Endometrial microvascular endothelial cells (primary cell): ENCODE results near the gene STK32C. TPM values are rescaled to one million over a fixed set of nuclear protein-coding genes. Genes with fewer than 3 reads are reported as not detected.

ENCODE experiments used
- in situ Hi-C: cut with HindIII; loops from 2 replicates; pipeline ENCODE4 v1.10.0; 2017; ENCODE audit warnings: low sequenced_read_pairs, low pct_unique_long_range_greater_than_20kb; ENCODE audit errors: inconsistent ontology term
- total RNA-seq: library from RNA; depleted of rRNA; stranded (reverse); fragments of >200 nt; gene quantifications from one replicate; pipeline ENCODE4 v1.2.3, GENCODE V29; 2015; ENCODE audit errors: inconsistent ontology term

Gene STK32C
- total RNA-seq, 1 donor from 2014 or later: 16.8 TPM

- in situ Hi-C loops: no loop called here
Observed at GRCh38 chr10:132186488-132187429, 121.0 kb downstream of the STK32C start, which contains the start of gene DPYSL4. Gene DPYSL4 (plus strand): TSS chr10:132186948. CDS start chr10:132187064, 116 bp downstream.

GRCh38 chr10:132185601-132186487 lies 121.9 kb downstream of the STK32C start:
- in situ Hi-C loops: no loop called here

DNA sequence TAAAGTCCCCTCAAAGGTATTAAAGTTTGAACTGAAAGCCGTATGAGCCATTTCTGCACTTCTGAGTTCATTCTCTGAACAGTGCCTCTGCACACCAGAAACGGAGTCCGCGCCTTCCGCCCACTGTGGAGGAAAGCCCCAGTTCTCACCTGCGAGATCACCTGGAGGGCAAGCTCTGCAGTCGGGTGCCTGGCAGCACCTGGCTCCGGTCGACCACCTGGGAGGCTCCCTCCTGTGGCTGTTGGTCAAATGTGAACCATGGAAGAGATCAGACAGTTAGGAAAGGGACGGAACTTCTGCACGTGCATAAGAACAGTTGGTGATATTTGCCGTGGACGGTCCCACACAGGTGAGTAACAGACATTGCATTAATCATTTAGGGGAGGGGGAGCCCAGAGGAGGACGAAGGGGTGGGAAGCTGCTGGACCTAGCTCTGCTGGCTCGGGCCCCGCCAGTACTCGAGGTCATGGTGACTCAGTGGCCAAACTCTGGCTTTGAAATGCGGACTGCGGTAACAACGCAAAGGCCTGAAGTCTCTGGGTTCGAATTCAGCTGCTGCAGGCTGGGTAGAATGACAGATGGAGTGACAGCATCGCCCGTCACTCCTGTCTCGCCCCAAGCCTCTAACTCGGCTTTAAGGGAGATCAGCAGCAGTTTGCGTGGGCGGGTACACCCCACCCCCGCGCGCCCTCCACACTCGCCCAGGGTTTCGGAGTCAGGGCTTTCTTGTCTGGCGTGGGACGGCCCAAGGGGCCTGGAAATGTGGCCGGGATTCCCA lies 122.7 kb downstream of the STK32C start:
- in situ Hi-C loops: no loop called here

DNA sequence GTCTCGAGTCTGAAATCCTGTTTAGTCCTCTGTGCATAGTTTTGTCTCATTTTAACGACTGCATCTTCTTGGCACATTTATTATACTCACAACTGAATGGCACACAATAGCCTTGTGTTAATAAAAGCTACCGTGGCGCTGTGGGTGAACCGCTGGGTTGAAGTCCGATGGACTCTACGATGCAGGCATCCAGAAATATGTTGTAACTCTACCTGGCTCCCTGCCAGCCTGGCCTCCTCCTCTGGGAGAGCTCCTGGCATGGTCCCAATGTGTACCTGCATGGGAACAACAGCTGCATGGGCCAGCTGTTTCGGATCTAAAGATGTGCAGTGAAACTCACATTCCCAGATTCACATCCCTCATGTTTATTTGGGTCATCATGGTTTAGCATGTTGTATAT lies 124.7 kb downstream of the STK32C start:
- in situ Hi-C loops: no loop called here

DNA sequence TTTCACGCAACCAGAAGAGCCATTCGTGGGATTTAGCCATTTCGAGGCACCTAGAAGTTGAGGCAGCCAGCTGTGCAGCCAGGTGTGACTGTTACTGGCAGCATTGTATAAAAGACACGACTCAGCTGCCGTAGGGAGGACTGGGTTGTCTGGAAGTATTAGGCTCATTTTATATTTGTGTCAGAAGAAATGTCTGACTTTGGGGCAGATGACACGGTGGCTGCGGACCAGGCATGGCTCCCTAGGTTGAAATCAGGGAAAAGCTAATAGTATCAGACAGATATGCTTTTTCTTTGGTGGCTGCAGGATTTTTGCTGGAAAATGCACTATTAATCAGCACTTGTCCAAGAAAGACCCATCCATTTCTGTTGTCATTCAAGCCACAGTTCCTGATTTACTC lies 125.2 kb downstream of the STK32C start:
- in situ Hi-C loops: no loop called here

DNA sequence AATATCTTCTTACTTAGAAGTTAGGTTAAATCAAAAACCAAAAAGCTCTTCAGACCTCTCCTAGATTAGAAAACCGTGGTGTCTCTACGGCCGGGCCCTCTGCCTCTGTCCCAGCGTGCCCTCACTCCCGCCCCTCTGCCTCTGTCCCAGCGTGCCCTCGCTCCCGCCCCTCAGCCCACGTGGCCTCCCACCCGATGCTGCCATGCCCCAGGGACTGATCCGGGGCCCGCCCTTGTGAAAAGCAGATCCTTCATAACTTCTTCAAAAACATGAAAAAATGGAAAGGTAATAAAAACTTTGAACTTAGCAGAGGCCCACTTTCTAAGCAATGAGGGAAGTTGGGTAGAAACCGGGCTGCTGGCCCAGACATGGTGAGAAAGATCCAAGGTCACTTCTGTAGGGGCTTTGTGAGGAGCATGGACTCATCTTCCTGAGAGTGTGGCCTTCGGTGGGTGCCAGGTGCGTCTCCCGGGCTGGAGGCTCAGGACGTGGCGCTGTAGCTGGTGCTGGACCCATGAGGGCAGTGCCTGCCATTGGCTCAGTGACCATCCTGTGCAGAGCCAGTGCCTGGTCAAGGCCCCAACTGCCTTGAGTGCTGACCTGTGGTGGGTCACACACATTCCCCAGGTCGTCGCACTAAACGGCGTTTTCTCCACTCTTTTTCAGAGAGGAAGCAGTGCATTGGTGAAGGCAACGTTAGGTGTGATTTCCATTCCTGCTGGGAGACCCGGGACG lies 125.9 kb downstream of the STK32C start:
- in situ Hi-C loops: no loop called here

DNA sequence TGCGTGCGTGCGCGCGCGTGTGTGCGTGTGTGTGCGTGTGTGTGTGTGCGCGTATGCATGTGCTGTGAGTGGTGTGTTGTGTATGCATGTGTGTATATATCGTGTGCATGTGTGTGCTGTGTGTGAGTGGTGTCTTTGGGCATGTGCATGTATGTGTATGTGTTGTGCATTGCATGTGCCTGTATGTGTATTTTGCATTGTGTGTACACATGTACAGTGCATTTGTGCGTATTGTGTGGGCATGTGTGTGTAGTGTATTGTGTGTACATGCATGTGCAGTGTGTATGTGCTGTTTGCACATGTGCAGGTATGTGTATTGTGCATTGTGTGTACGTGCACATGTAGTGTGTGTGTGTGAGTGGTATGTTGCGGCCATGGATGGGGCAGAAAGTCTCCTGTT lies 127.0 kb downstream of the STK32C start:
- in situ Hi-C loops: no loop called here

GRCh38 chr10:132179551-132180392 lies 128.0 kb downstream of the STK32C start:
- in situ Hi-C loops: no loop called here

DNA sequence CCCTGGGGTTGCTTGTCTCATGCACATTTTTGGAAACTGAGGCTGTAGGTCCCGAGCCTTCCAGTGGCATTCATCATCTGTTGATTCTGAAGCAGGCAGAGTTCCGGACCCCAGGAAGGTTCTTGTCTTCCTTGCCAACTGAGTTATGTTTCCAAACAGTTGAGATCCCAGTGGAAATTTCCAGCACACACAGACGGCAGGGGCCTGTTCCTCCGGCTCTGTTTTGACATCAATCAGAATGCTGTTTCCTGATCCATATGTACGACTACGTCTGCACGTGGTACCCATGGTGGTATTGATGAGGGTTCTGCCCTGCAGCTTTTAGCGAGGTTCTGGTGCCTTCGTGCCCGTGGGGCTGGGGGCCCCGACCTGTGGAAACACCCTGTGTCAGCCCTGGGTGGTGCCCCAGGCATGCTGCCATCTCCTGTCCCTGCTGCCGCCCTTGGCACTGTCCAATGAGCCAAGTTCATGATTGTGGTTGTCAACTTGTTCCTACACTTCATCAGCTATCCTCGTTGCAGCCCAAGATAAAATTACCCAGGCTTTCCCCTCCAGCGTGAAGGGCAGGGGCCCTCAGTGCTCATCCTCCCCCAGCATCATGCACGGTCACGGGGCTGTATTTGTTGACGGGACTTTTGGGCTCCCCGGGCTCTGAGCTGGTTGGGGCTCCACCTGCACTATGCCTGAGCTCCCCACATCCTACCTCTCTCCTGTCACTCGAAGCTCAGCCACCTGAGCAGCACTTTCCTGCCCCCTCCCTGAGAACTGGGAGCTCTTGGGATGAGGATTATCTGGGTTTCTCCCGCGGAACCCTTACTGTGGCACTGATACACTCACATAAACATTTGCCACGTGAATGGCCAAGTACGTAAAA lies 128.8 kb downstream of the STK32C start:
- in situ Hi-C loops: no loop called here

DNA sequence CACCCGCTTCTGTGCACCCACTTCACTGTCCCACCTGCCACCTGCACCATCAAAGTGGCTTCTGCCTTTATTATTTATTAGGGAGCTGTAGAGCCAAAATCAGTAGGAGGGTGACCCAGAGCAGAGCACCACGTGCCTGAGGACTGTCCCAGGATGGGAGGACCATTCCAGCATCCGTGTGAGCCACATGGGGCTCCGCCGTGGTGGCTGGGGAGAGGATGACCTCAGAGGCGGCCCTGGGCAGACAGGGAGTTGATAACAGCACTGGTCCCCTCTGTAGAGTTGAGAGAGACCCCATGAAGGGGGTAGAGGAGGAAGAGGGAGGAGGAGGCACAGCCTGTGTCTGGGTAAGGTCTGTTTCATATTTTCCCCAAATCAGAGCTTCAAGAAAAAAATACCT lies 129.7 kb downstream of the STK32C start:
- in situ Hi-C loops: no loop called here

- in situ Hi-C loops: no loop called here
Observed at GRCh38 chr10:132176623-132177500, 130.9 kb downstream of the STK32C start.

DNA sequence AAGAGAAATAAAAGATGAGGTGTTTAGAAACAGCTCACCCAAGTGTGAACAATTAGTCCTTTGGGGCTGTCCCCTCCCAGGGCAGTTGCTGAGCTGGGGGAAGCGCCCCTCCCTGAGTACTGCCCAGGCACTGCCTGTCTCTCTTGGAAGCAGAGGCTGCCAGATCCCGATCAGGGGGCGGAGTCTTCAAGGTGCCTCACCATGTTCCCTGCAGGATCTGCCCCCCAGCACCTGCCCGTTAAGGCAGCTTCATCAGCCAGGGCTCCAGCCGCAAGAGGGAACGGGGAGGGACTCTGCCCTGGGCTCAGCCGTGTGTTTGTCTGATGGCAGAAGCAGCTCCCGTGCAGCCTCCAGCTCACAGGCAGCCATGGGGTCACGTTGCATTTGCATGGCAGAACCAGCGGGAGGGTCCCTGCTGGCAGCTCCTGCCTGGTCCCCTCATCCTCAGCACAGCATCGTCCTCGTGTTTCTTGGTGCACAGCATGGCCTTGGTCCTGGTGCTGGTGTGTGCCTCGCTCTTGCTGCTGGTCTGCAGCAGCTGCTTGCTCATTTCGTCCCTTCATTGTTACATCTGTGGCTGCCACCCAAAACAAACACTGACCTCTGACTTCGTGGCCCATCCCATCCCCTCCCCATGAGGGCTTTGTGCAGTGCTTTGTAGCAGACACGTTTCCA lies 131.7 kb downstream of the STK32C start:
- in situ Hi-C loops: no loop called here

DNA sequence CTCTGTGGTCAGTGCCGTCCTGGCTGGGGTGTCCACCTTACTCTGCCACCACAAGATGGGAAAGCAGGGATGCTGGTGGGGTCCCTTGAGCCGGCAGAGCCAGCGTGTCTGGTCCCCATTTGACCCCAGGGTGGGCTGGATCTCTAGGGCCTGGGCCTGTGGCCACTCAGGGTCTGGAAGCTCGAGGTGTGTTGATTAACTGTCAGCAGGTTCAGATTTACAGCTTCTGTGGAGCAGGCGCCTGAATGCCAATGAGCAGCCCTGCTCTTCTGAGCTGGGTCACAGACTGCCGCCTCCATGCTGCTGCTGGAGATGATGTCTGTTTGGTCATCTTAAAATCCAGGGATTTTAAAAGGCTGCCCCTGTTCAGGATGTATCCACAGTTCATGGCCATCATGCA lies 132.3 kb downstream of the STK32C start:
- in situ Hi-C loops: no loop called here

DNA sequence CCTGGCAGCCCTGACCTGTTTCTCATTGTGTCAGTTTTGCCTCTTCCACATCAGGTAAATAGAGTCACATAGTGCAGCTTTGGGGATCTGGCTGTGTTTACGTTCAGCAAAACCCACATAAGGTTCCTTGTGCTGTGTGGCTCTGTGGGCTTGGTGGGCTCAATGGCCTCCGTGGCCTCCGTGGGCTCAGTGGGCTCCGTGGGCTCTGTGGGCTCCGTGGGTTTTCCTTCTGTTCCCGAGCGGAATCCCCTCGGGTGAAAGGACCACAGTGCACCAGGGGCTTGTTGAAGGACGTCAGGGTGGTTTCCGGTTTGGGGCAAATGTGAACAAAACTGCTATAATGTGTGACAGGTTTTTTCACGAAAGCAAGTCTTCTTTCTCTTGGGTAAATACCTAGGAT lies 133.5 kb downstream of the STK32C start:
- in situ Hi-C loops: no loop called here

- in situ Hi-C loops: no loop called here
Observed at GRCh38 chr10:132173185-132173584, 134.6 kb downstream of the STK32C start.
